Activated CD4-positive, alpha-beta T cell treated with anti-CD3 and anti-CD28 coated beads, Interleukin-2, Interleukin-6, amounts not matched to agents 100 ng/mL and 50 ng/mL, durations not matched to agents 16 hours and 8 hours (primary cell): ENCODE results near the gene GBA3.

Experiments used
- DNase-seq: peaks from one replicate; pipeline ENCODE4 v3.0.0-alpha.2; 2020

GBA3 gene

GRCh38 chr4:22790631-22791030 lies 97.9 kb downstream of the GBA3 start:
- no peak for DNase-seq

GRCh38 chr4:22794732-22795131 lies 102.0 kb downstream of the GBA3 start:
- no peak for DNase-seq

GRCh38 chr4:22801391-22801790 lies 108.7 kb downstream of the GBA3 start:
- DNase-seq: no peak

- no peak for DNase-seq
Measured at GRCh38 chr4:22802876-22803275, 110.1 kb downstream of the GBA3 start.

- no peak for DNase-seq
Measured at GRCh38 chr4:22803512-22803911, 110.8 kb downstream of the GBA3 start.

GRCh38 chr4:22814906-22815305 lies 122.2 kb downstream of the GBA3 start:
- no peak for DNase-seq

GRCh38 chr4:22824091-22824490 lies 131.4 kb downstream of the GBA3 start:
- no peak for DNase-seq

GRCh38 chr4:22842360-22843018 lies 149.8 kb downstream of the GBA3 start:
- DNase-seq: no peak

GRCh38 chr4:22848332-22848731 lies 155.6 kb downstream of the GBA3 start:
- DNase-seq: no peak

GRCh38 chr4:22850055-22850454 lies 157.3 kb downstream of the GBA3 start:
- DNase-seq: no peak

- no peak for DNase-seq
Measured at GRCh38 chr4:22850630-22851029, 157.9 kb downstream of the GBA3 start.

- DNase-seq: no peak
Measured at GRCh38 chr4:22857411-22857810, 164.7 kb downstream of the GBA3 start.

- DNase-seq: no peak
Measured at GRCh38 chr4:22859318-22859717, 166.6 kb downstream of the GBA3 start.
